HS-5 (cell line): ENCODE data around the gene CXXC5.

Experiments used
- DNase-seq: peaks from one replicate; pipeline ENCODE4 v3.0.0-alpha.2; 2012; ENCODE audit warnings: low read depth

The CXXC5 gene

DNA sequence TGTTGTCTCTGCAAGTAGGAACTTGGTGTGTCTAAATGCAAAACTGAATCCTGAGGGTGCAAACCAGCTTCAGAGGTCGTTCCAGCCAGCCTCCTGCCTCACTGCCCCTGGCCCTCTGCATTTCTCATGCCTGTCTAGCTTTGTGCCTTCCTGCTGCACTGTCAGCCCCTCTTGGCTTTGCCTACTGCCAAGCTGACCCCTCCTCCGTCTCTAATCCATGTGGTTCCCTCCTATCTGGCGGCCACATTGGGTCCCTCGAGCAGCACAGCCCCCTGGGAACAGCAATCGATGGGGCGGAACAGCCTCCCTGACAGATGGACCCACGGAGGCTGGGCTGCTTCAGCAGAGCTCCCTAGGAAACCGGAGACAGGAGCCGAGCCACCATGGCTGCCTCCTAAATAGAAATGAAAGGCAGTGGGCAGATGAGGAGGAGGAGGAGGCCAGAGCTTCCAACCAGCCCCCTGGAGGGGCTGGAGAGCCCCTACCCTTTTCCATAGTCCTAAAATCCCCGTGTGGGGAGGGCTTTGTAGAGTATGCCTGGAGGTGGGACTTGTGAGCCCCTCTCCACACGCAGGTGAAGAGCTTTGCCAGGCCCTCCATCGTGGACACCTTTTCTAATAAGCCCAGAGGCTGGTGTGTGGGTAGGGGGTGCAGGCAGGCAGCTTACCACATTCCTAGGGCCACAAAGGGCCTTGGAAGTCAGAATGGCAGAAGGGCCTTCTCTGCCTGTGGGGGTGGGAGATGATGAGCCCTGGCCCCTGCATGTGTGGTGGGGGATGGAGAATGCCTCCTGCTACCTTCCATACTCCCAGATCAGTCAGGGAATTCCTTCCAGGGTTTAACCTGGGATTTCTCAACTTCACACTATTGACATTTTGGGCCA lies 9.2 kb upstream of the CXXC5 start:
- DNase-seq: no peak

DNA sequence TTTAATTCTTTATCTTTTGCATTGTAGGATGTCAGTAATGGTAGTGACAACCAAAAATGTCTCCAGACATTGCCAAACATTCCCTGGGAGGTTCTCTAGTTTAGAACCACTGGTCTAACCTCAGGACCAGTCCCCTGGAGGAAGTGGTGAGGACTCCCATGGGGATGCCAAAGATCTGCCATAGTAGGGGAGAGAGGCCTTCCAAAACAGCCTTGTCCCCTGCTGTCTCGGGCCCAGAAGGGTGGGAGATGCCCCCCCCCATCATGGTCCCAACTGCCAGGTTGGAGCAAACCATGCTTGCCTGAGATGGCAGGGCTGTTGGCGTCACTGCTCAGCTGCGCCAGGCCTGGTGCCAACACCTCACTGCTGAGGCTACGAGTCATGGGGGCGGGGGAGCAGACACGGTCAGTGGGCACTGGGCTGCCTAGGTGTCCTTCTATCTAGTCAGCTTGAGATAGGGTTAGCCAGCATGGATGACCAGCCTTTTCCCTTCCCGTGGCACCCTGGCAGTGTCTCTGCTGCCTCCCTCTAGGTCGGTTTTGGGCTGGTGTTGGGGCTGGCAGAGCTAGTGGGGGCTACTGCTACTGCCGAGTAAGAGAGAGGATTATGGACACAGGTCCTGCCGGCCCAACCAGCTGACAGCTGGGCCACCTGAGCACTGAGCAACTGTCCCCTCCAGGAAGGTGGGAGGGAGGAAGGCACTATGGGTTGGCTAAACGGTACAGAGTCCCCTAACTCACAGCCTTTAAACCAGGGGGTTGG lies 8.3 kb upstream of the CXXC5 start:
- DNase-seq: no peak

DNA sequence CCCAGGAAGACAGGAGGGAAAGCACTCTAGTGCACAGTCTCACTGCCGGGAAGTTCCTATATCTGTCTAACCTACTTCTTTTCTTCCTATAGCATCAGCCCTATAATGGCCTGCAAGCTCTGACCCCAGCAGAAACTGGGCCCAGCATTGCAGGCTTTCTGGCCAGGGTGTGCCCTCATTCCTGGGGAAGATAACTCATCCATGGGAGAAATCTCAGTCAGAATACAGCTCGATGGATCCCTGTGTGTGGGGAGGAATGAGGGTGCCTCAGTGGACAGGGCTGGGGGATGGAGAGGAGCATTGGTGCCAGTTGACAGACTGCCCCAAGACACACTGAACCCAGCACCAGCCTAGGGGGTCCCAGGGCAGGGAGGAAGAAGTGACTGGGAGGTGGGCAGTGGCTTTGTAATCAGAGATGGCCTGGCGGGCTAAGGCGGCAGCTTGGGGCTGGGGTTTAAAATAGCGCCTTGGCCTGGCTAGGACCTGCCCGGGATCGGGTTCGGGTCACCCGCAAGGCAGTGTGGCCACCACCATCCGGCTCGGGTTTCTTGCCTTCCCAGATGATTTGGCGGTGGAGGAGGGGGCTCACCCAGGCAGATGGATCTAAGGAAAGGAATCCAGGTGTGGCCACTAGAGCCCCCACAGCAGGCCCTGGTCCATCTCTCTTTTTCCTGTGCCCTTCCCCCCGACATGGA lies 7.6 kb upstream of the CXXC5 start:
- no peak for DNase-seq

GRCh38 chr5:139641116-139642080 lies 6.8 kb upstream of the CXXC5 start:
- DNase-seq: no peak

- DNase-seq: no peak
These were observed 5.9 kb upstream of the CXXC5 start for GRCh38 chr5:139642213-139642612.

DNA sequence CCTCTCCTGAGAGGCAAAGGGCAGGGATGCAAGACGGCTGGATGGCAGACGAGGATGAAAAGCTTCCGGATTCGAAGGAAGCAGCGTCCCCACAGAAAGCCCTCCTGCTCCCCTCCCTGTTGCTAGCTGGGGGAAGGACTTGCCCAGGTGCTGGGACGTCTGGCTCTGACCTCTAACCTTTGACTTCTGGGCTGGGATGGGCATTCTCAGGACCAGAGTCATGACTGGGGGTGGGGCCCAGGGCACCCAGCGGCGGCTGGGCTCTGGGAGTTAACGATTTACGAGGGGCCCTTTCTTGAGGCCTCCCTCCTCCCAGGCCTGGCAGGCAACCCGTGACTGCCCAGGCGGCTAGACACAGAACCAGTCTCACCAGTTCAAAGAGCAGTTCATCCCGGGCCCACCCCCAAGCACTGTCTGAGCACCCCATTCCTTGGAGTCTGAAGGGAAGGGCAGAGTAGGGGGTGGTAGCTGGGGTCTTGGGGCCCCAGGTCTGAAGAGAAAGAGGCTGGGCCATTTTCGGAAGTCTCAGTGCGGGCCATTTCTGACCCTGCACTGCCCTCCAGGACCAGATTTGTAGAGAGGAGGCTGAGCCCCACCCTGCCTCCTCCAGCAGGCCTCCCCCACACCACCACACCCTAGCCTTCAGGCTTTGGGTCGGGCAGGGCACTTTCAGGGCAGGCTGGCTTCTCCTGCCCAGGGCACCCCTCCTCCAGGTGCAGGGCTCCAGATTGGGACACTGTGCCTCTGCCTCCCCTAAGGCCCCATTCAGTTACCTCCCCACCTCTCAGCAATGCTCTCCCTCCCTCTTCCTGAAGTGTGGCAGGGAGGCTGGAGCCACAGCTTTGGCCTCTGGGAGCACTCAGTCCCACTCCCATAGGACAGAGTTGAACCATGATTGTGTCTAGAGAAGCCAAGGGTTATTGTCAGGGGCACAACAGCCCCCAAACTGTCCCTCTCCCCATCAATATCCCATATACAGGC lies 5.0 kb upstream of the CXXC5 start:
- DNase-seq: no peak

DNA sequence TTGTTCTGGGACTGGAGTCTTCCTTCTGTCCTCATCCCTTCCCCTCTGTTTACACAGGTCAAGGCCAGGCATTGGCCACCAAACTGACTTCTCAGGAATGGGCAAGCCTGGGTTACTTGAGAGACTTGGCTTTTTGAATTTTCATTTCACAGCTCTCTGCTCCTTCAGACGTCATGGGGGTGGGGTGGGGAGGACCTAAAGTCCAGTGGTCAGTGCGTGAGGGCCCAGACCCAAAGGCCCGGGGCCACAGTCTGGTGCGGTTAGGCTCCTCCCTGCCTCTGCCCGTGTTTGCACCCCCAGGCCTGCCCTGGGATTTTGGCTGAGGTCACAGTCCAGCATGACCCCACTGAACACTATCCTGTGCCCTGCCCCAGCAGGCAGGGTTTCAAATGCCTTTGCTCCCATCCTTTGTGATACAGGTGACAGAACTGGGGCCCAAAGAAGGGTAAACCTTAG lies 4.1 kb upstream of the CXXC5 start:
- DNase-seq: no peak

- DNase-seq: no peak
These were observed 3.3 kb upstream of the CXXC5 start for GRCh38 chr5:139644646-139645429.

GRCh38 chr5:139645430-139645871 lies 2.7 kb upstream of the CXXC5 start:
- DNase-seq: no peak

- DNase-seq: no peak
These were observed 2.0 kb upstream of the CXXC5 start for GRCh38 chr5:139646111-139646510.

- no peak for DNase-seq
These were observed 1.1 kb upstream of the CXXC5 start for GRCh38 chr5:139646912-139647505.

DNA sequence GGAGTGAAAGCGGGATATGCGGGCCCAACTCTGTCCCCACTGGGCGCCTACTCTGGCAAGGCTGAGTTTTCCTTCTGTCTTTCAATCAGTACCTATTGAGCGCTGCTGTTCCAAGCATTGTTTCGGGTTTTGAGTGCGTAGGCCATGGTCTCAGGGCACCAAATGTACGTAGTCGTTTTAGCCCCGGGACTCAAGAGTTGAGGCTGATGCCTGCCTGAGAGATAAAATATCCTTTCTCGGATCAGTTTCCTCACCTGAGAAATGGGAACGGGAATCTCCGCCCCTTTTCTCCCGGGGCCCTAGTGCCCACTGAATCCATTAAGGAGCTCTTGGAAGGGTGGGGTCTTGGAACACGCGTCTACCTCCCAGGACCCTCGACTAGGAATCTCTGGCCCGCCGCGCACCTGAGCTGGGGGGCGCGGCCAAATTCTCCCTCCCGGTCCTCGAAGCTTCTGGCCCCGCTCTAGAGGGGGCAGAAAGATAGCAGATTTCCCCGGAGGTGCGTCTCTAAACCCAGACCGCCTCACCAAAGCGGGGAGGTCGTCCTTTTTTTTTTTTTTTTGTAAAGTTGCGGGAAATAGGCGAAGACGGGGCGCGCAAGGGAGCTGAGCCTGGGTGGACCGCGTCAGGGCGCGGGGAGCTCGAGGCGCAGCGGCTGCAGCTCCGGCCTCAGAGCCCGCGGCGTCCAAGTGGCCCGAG lies 494 bp upstream of the CXXC5 start:
- DNase-seq: no peak

- no peak for DNase-seq
These were observed 1.2 kb downstream of the CXXC5 start for GRCh38 chr5:139649082-139649991.

GRCh38 chr5:139650031-139650688 lies 2.0 kb downstream of the CXXC5 start:
- no peak for DNase-seq

DNA sequence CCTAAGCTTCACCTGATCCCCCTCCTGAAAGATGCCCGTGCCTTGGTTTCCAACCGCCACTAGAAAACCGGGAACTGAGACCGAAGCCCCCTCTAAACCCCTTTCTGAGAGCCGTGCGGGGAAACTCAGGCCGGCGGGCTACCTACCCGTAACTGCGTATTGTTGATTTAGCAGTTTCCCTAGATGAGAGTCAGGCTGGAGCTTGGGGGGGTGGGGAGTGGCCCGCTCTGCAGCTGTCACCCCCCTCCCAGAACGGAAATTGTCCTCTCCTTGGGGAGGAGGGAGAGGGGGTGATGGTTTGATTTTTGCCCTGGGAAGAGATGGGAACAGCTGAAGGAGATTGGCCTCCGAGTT lies 2.5 kb downstream of the CXXC5 start:
- DNase-seq: no peak

DNA sequence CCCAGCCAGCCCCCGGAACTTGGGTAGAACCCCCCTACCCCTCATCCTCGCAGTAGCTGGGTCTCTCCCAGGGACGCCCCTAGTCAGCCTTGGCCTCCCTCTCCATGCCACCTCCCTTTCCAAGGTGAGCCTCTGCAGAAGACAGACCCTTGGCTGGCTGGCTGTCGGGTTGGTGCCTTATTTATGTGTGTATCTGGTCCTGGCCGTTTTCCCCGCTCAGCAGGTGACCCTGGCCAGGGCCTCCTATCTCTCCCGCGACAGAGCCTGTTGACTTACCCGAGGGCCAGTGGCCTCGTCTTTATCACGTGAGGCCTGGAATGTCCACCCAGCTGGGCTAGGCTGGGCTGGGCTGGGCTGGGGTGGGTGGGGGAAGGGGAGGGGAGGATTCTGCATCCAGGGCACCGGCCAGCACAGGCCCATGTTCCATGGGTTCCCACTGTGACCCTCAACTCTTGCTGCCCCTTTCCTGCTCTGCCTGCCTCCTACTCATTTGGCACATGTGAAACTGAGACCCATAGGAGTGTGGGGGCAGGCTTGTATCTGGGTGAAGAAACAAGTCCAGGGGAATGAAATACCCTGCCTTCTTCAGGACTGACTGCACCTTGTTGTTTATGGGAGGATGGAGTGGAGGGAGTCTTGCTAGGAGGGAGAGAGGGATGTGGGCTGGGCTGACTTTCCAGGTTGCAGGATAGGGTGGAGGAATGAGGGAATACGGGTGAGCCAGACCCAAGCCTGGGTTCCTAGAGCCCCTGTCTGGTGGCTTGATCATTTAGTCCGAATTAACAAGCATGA lies 3.1 kb downstream of the CXXC5 start:
- no peak for DNase-seq
